Heart left ventricle (tissue), 13 donors: ENCODE results near the gene NLRP12.

Experiments
- POLR2A ChIP-seq, 2 donors: fragments of 450-650 bp; IDR thresholded peaks; one replicate each; pipeline ENCODE4 v1.6.1; 2017; ENCODE audit warnings: antibody characterized with exemption in 2 of 2, mild to moderate bottlenecking in 2 of 2, moderate library complexity in 2 of 2
- TF ChIP-seq, protein P1 (sequence below), 12 donors: fragments of 200-600 bp; sonication (generic) in 4 of 12; IDR thresholded peaks; one replicate each; pipeline versions ENCODE4 v1.5.0 to v1.8.0; 2018 to 2022; ENCODE audit warnings: antibody characterized with exemption in 12 of 12, mild to moderate bottlenecking in 5 of 12
- donor health status: ischemic (EF 13 %, LVEDD 7.1; RV severe dilation, severe dysfunction).
- donor health status: DM: no; HTN: yes; CAD: no.
- donor health status: DM: no; HTN: no; CAD: no.
- donor health status: ischemic (EF 25% LVEDD 6.9; RV normal size, moderate dysfunction).
- donor health status: ischemic (EF 25% LVEDD 5.7; RV mildly dilated, moderate dysfunction).
- donor health status: ischemic (EF 35%, LVEDD 5.7; RV mildly dilated, moderate dysfunction).
- donor health status: nonischemic (EF 11% LVEDD 7.7; RV severe dilation, severe dysfunction).
- donor health status: DM: yes; HTN: yes; CAD: no.
- donor health status: PGD.
- donor health status: ischemic (EF 29% LVEDD 5.4; RV normal size, mild dysfunction).
- donor health status: nonischemic (EF 23%, LVEDD 6.1; RV moderate dilation, normal function).

DNA sequence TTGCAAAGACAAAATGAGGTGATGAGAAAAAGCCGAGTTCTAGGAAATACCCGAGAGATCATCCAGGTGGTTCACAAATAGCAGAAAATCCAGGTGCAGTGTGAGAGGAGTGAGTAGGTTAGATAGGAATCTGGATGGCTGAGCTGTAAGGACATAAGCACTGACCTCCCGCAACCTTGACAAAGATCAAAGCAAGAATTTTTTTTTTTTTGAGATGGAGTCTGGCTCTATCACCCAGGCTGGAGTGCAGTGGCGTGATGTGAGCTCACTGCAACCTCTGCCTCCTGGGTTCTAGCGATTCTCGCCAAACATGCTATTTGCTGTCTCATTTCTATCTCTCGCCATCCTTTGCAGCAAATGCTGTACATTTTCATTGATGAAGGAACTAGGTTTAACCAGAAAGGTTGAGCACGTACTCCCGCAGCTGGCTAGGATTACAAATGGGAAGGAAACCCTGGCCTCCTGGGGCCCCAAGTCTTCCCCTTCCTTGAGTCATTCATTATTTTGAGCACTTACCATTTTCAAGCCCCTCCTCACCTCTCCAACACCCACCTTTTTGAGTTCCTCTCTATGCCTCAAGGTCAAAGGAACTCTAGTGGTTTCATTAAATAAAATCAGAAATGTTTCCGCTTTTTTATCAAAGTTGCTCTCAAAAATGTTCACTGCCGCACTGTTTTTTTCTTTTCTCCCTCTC lies 38.8 kb downstream of the NLRP12 start:
- TF ChIP-seq, protein P1, sequence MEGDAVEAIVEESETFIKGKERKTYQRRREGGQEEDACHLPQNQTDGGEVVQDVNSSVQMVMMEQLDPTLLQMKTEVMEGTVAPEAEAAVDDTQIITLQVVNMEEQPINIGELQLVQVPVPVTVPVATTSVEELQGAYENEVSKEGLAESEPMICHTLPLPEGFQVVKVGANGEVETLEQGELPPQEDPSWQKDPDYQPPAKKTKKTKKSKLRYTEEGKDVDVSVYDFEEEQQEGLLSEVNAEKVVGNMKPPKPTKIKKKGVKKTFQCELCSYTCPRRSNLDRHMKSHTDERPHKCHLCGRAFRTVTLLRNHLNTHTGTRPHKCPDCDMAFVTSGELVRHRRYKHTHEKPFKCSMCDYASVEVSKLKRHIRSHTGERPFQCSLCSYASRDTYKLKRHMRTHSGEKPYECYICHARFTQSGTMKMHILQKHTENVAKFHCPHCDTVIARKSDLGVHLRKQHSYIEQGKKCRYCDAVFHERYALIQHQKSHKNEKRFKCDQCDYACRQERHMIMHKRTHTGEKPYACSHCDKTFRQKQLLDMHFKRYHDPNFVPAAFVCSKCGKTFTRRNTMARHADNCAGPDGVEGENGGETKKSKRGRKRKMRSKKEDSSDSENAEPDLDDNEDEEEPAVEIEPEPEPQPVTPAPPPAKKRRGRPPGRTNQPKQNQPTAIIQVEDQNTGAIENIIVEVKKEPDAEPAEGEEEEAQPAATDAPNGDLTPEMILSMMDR (IDR thresholded peaks at IDR 0.05), result no peak
- TF ChIP-seq POLR2A (IDR thresholded peaks at IDR 0.05), result no peak
